ENCODE measurements around the gene SLC23A2.

- TF ChIP-seq EZH2phosphoT487 (IDR thresholded peaks at IDR 0.05; ENCODE audit: borderline replicate concordance, low read depth, low read length) (no peak), CTCF (conservative IDR thresholded peaks at IDR 0.05; ENCODE audit: low read length) (no peak)
Observed at GRCh38 chr20:4830696-4831095, 170.6 kb downstream of the SLC23A2 start.
